Fibroblast of skin of right quadriceps (primary cell): ENCODE measurements around the gene WSCD2.
A peak's percentile ranks its signal among the peaks of the same experiment; 100 is the strongest.

ENCODE experiments used
- DNase-seq: peaks from one replicate; pipeline ENCODE4 v3.0.0-alpha.2; 2013

Gene WSCD2

GRCh38 chr12:108109504-108109903, 19.6 kb upstream of the WSCD2 start:
- DNase-seq: no peak

GRCh38 chr12:108109954-108110353, 19.1 kb upstream of the WSCD2 start:
- no peak for DNase-seq

GRCh38 chr12:108110844-108111243, 18.2 kb upstream of the WSCD2 start:
- DNase-seq: no peak

GRCh38 chr12:108112832-108113556, 16.1 kb upstream of the WSCD2 start:
- no peak for DNase-seq

GRCh38 chr12:108115123-108116121, 13.7 kb upstream of the WSCD2 start:
- DNase-seq: no peak

GRCh38 chr12:108116254-108116653, 12.8 kb upstream of the WSCD2 start:
- DNase-seq: no peak

GRCh38 chr12:108116699-108117098, 12.4 kb upstream of the WSCD2 start:
- no peak for DNase-seq

- DNase-seq: peak; percentile 3
These were observed 11.8 kb upstream of the WSCD2 start for GRCh38 chr12:108117163-108117849.

GRCh38 chr12:108117902-108118301, 11.2 kb upstream of the WSCD2 start:
- DNase-seq: no peak

- no peak for DNase-seq
These were observed 9.7 kb upstream of the WSCD2 start for GRCh38 chr12:108119126-108119973.

- DNase-seq: no peak
These were observed 8.9 kb upstream of the WSCD2 start for GRCh38 chr12:108119974-108120862.

- no peak for DNase-seq
These were observed 8.3 kb upstream of the WSCD2 start for GRCh38 chr12:108120863-108121165.

GRCh38 chr12:108121320-108121719, 7.8 kb upstream of the WSCD2 start:
- DNase-seq: no peak

- no peak for DNase-seq
These were observed 7.2 kb upstream of the WSCD2 start for GRCh38 chr12:108121728-108122471.

GRCh38 chr12:108122644-108123043, 6.4 kb upstream of the WSCD2 start:
- no peak for DNase-seq

GRCh38 chr12:108123402-108123801, 5.7 kb upstream of the WSCD2 start:
- no peak for DNase-seq

- DNase-seq: no peak
These were observed 4.0 kb upstream of the WSCD2 start for GRCh38 chr12:108125073-108125472.

- no peak for DNase-seq
These were observed 2.9 kb upstream of the WSCD2 start for GRCh38 chr12:108126212-108126611.

GRCh38 chr12:108126990-108127501, 2.0 kb upstream of the WSCD2 start:
- no peak for DNase-seq

- no peak for DNase-seq
These were observed 1.4 kb upstream of the WSCD2 start for GRCh38 chr12:108127654-108128053.
